GM21717 (cell line): ENCODE data around the gene PAXIP1.

Source experiments
- ATAC-seq: cut with Tn5 transposase; IDR thresholded peaks from one replicate; pipeline ENCODE4 v1.9.1; 2021; ENCODE audit warnings: mild to moderate bottlenecking, moderate library complexity; ENCODE audit not compliant: unreplicated experiment

The PAXIP1 gene

GRCh38 chr7:154898973-154899855, 103.7 kb downstream of the PAXIP1 start:
- ATAC-seq, result no peak

GRCh38 chr7:154896076-154896475, 106.8 kb downstream of the PAXIP1 start:
- ATAC-seq, result no peak
